Activated T-cell treated with anti-CD3 and anti-CD28 coated beads, Interleukin-2, amount 50 U/mL, for 72 hours (primary cell): Measurements from ENCODE around the gene TSSK1B. TPM values are rescaled to one million over a fixed set of nuclear protein-coding genes. Genes with fewer than 3 reads are reported as not detected.

Experiments
- ATAC-seq, 2 donors: fragments of 150-1000 bp; cut with Tn5 transposase; replicated peaks in 1 of 2; 2 replicates each; pipeline ENCODE4 v1.10.0; 2021; ENCODE audit warnings: moderate library complexity in 2 of 2, mild to moderate bottlenecking in 1 of 2
- DNase-seq, 2 donors: peaks; one replicate each; pipeline ENCODE4 v3.0.0; 2021 to 2022; ENCODE audit warnings: mixed read lengths in 1 of 2
- H3K27ac Mint-ChIP-seq: one replicate; pipeline ENCODE4 v1.8.0; 2022; ENCODE audit warnings: mild to moderate bottlenecking, moderate library complexity, mixed read lengths
- H3K27me3 Mint-ChIP-seq: one replicate; pipeline ENCODE4 v1.8.0; 2022; ENCODE audit warnings: low read depth, mixed read lengths
- H3K36me3 Mint-ChIP-seq, 2 donors: one replicate each; pipeline ENCODE4 v1.8.0; 2022; ENCODE audit warnings: mixed read lengths in 2 of 2, mild to moderate bottlenecking in 1 of 2; ENCODE audit not compliant: insufficient read depth in 2 of 2
- H3K4me1 Mint-ChIP-seq: one replicate; pipeline ENCODE4 v1.8.0; 2022; ENCODE audit warnings: low read depth, mixed read lengths
- H3K4me3 Mint-ChIP-seq, 2 donors: one replicate each; pipeline ENCODE4 v1.8.0; 2022; ENCODE audit warnings: mild to moderate bottlenecking in 2 of 2, mixed read lengths in 2 of 2, moderate library complexity in 2 of 2
- H3K9me3 Mint-ChIP-seq, 2 donors: one replicate each; pipeline ENCODE4 v1.8.0; 2022; ENCODE audit warnings: mixed read lengths in 2 of 2
- total RNA-seq, 2 donors: library from RNA; stranded (reverse); gene quantifications; one replicate each; pipeline ENCODE4 v1.2.3, GENCODE V29; 2022

Gene TSSK1B
- total RNA-seq, 2 donors from 2014 or later = not detected

DNA sequence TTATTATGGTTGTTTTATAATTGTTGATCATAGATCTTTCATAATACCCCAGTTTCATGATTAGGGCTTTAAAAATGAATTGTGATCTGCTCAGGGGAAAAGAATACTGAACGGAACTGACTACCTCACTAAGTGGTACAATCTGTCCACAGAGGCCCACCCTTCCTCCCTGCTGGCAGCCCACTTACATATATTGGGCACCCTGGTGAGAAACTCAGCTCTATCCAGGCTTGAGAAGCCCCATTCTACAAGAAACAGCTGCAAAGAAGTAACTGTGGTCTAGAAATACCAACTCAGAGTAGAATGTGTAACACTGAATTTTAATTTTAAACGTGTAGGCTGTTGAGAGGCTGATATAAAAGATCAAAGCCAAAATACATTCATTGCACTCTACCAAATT lies 46.9 kb downstream of the TSSK1B start:
- Mint-ChIP-seq H3K36me3 (no peaks in the 10 kb centered on the region), H3K9me3 (no peaks in the 10 kb centered on the region), H3K4me3 (no peak overlapping the region), H3K27ac (no peak overlapping the region), H3K27me3 (peaks cover 20% of the 10 kb centered on the region), H3K4me1 (no peaks in the 10 kb centered on the region)
- DNase-seq (no peak), ATAC-seq (no peak)

DNA sequence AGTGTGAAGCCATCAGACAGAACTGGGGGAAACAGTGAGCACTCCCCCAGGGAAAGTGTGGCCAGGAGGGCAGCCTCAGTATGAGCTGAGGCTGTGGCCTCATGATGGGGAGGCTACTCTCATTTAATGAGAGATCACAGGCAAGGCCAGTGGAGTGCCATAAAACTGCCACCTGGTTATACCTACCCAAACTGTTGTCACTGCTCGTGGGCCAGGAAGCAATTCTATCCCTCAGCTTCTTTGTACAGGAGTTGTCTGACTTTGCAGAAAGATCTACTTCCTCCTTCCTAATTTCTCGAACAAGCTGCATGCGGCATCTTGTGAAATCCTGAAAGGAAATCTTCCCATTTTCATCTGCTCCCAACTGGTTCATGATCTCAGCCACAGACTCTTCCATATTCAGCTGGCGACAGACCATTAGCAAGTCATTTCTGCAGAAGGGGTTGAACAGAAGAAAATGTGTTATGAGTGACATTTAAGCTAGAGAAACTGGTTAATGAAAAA lies 50.0 kb downstream of the TSSK1B start:
- H3K4me1 Mint-ChIP-seq = peaks cover 12% of the 10 kb centered on the region
- peaks cover 41% of the 10 kb centered on the region for H3K27me3 Mint-ChIP-seq
- no peak overlapping the region for H3K27ac Mint-ChIP-seq
- H3K4me3 Mint-ChIP-seq = no peak overlapping the region
- no peak for DNase-seq
- H3K36me3 Mint-ChIP-seq = no peaks in the 10 kb centered on the region
- ATAC-seq = no peak
- no peaks in the 10 kb centered on the region for H3K9me3 Mint-ChIP-seq

DNA sequence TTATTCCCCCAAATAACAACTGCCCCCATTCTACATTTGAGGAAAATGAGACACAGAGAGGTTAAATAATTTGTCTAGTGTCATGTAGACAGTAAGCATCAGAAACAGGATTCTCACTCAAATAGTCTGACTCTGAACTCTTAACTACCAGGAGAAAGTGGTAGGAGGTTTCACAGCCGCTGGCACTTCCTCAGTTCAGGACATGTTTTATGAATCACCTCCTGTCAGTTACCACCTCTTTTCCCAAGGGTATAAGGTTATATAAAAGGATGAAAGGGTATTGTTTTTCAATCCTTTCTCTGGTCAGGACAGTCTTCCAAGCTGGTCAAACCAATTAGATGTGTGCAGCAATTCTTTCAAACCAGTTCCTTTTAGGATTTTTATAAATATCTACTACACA lies 52.1 kb downstream of the TSSK1B start:
- DNase-seq (no peak), ATAC-seq (no peak)
- Mint-ChIP-seq H3K27ac (no peak overlapping the region), H3K4me1 (peaks cover 24% of the 10 kb centered on the region), H3K4me3 (no peak overlapping the region), H3K27me3 (peaks cover 35% of the 10 kb centered on the region), H3K36me3 (no peaks in the 10 kb centered on the region), H3K9me3 (no peaks in the 10 kb centered on the region)

Other genes with a start within 250 kb of the TSSK1B start
- 1 to 10 TPM; 3.3 to 4.2 TPM for gene MCC, start 53.5 kb upstream of the TSSK1B start, total RNA-seq
- 10 to 100 TPM; 21.9 to 27.4 TPM for gene YTHDC2, start 78.7 kb upstream of the TSSK1B start, total RNA-seq